Choroid plexus epithelial cell (primary cell): ENCODE measurements around the gene CLDN20.
A peak's percentile ranks its signal among the peaks of the same experiment; 100 is the strongest.

ENCODE experiments used
- DNase-seq: peaks from one replicate; pipeline ENCODE4 v3.0.0-alpha.2; 2010; ENCODE audit warnings: low read depth
- H3K4me3 ChIP-seq: 2 replicates; pipeline ENCODE4 v1.5.1; 2011; ENCODE audit warnings: low read depth, mild to moderate bottlenecking, control low read depth, low read length, moderate library complexity
- CTCF ChIP-seq: conservative IDR thresholded peaks from 2 replicates; pipeline ENCODE4 v1.5.1; 2011; ENCODE audit warnings: low read depth, mild to moderate bottlenecking, control low read depth, inconsistent platforms, low read length, moderate library complexity

Gene CLDN20

DNA sequence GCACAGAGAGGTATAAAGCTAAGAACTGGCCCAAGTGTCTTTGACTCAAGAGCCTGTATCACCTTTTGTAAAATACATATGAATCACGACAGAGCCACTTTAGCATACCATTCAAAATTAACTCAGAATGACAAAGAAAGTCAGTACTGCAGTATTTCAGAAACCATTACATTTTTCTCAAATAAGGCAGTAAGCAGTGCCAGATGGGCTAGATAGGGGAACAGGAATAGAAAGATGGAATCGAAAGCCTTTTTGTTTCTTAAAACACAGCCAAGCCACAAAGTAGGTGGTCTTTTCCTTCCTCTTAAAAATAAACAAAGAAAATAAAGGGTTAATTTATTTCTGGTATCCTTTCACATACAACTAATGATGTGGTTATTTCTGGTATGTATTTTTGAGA is 10.3 kb downstream of the CLDN20 start:
- TF ChIP-seq CTCF = no peak
- H3K4me3 ChIP-seq = no peak overlapping the region
- DNase-seq = peak; percentile 14

- TF ChIP-seq CTCF = no peak
- peak; percentile 37 for DNase-seq
- no peak overlapping the region for H3K4me3 ChIP-seq
Observed at GRCh38 chr6:155274533-155274932, 10.7 kb downstream of the CLDN20 start.

DNA sequence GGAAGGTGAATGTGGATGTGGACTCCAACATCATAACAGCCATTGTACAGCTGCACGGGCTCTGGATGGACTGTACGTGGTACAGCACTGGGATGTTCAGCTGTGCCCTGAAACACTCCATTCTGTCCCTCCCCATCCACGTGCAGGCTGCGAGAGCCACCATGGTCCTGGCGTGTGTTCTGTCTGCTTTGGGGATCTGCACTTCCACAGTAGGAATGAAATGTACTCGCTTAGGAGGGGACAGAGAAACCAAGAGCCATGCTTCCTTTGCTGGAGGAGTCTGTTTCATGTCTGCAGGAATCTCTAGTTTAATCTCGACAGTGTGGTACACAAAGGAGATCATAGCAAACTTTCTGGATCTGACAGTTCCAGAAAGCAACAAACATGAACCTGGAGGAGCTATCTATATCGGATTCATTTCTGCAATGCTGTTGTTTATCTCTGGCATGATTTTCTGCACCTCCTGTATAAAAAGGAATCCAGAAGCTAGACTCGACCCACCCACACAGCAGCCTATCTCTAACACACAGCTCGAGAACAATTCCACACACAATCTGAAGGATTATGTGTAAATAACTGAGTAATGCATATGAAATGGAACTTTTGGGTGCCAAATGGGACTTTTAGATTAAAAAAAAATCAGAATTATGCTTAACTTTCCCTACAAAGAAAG is 12.1 kb downstream of the CLDN20 start:
- TF ChIP-seq CTCF = no peak
- DNase-seq = peak; percentile 49
- no peak overlapping the region for H3K4me3 ChIP-seq

GRCh38 chr6:155276638-155277037 is 12.8 kb downstream of the CLDN20 start:
- H3K4me3 ChIP-seq = no peak overlapping the region
- no peak for TF ChIP-seq CTCF
- peak; percentile 37 for DNase-seq

GRCh38 chr6:155278319-155279049 is 14.7 kb downstream of the CLDN20 start:
- no peak for DNase-seq
- H3K4me3 ChIP-seq = no peak overlapping the region
- no peak for TF ChIP-seq CTCF

DNA sequence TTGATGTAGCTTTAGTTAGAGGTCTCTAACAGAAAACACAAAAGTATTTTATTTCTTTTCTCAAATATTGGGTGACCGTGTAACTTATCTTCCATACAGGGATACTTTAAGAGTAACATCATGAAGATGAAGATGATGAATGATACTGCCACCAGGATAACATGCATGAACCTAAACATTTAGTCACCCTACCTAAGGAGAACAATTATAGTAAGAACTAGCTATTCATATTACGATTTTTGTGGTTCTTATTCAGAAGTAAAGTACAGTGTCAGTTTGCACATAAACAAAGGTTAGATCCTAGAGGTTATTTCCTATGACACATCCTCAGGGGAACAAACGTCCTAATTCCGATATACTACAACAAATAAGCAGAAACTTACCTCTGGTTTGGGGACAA is 21.0 kb downstream of the CLDN20 start:
- H3K4me3 ChIP-seq = no peak overlapping the region
- TF ChIP-seq CTCF = no peak
- DNase-seq = no peak

GRCh38 chr6:155287762-155288161 is 23.9 kb downstream of the CLDN20 start:
- no peak for DNase-seq
- no peak overlapping the region for H3K4me3 ChIP-seq
- peak; percentile 45 for TF ChIP-seq CTCF
